T follicular helper cell (primary cell): ENCODE results near the gene EPN1.

Experiments
- DNase-seq: peaks from one replicate; pipeline ENCODE4 v3.0.0-alpha.2; 2020; ENCODE audit warnings: low read depth

EPN1 gene

GRCh38 chr19:55660991-55661390 lies 14.0 kb upstream of the EPN1 start:
- DNase-seq, result no peak

- no peak for DNase-seq
Measured at GRCh38 chr19:55661826-55662225, 13.2 kb upstream of the EPN1 start.

GRCh38 chr19:55663846-55664536 lies 11.0 kb upstream of the EPN1 start:
- no peak for DNase-seq

- no peak for DNase-seq
Measured at GRCh38 chr19:55666343-55667005, 8.6 kb upstream of the EPN1 start.

GRCh38 chr19:55667006-55667381 lies 8.0 kb upstream of the EPN1 start:
- no peak for DNase-seq

- DNase-seq, result no peak
Measured at GRCh38 chr19:55667511-55667910, 7.5 kb upstream of the EPN1 start.

- DNase-seq, result no peak
Measured at GRCh38 chr19:55667958-55668357, 7.1 kb upstream of the EPN1 start.

GRCh38 chr19:55668603-55669348 lies 6.2 kb upstream of the EPN1 start:
- DNase-seq, result no peak

- DNase-seq, result no peak
Measured at GRCh38 chr19:55669418-55670279, 5.4 kb upstream of the EPN1 start.

- no peak for DNase-seq
Measured at GRCh38 chr19:55670280-55671053, 4.6 kb upstream of the EPN1 start.

- no peak for DNase-seq
Measured at GRCh38 chr19:55671054-55671378, 4.0 kb upstream of the EPN1 start.

GRCh38 chr19:55672418-55672817 lies 2.6 kb upstream of the EPN1 start:
- no peak for DNase-seq

GRCh38 chr19:55673465-55673864 lies 1.6 kb upstream of the EPN1 start:
- DNase-seq, result no peak

GRCh38 chr19:55673889-55674288 lies 1.1 kb upstream of the EPN1 start:
- DNase-seq, result no peak

- DNase-seq, result no peak
Measured at GRCh38 chr19:55674459-55674840, 576 bp upstream of the EPN1 start.

GRCh38 chr19:55675661-55676354 lies 782 bp downstream of the EPN1 start:
- DNase-seq, result no peak

GRCh38 chr19:55676383-55676782 lies 1.4 kb downstream of the EPN1 start:
- DNase-seq, result no peak

- DNase-seq, result no peak
Measured at GRCh38 chr19:55676889-55677505, 2.0 kb downstream of the EPN1 start.

- no peak for DNase-seq
Measured at GRCh38 chr19:55677572-55678028, 2.6 kb downstream of the EPN1 start.

GRCh38 chr19:55678121-55678671 lies 3.2 kb downstream of the EPN1 start:
- DNase-seq, result no peak
